Ascending aorta (tissue), 2 donors: Measurements from ENCODE around the gene SLC26A11. TPM values are rescaled to one million over a fixed set of nuclear protein-coding genes. Genes with fewer than 3 reads are reported as not detected.
"Not testable (repeated sequence)": the region's sequence is repeated elsewhere in the genome, so short reads cannot be mapped to it uniquely, and the experiment has no call there.

ENCODE experiments used
- DNase-seq, 2 donors: peaks; one replicate each; pipeline ENCODE4 v3.0.0-alpha.2; 2019; ENCODE audit warnings: low spot score in 2 of 2
- H3K27ac ChIP-seq, 2 donors: fragments of 200-600 bp; sonication (generic); one replicate each; pipeline ENCODE4 v1.5.1; 2016 to 2017; ENCODE audit warnings: mild to moderate bottlenecking in 1 of 2
- H3K27me3 ChIP-seq: fragments of 200-600 bp; sonication (generic); one replicate; pipeline ENCODE4 v1.5.1; 2017
- H3K36me3 ChIP-seq, 2 donors: fragments of 200-600 bp; sonication (generic); one replicate each; pipeline ENCODE4 v1.5.1; 2016
- H3K4me1 ChIP-seq, 2 donors: fragments of 200-600 bp; sonication (generic); one replicate each; pipeline ENCODE4 v1.5.1; 2016 to 2017; ENCODE audit warnings: mild to moderate bottlenecking in 1 of 2
- H3K4me3 ChIP-seq, 2 donors: fragments of 200-600 bp; sonication (generic); one replicate each; pipeline ENCODE4 v1.5.1; 2016 to 2017; ENCODE audit warnings: mild to moderate bottlenecking in 1 of 2
- H3K9me3 ChIP-seq, 2 donors: fragments of 200-600 bp; sonication (generic); one replicate each; pipeline ENCODE4 v1.5.1; 2016
- intact Hi-C: fragments of 100-400 bp; cut with DNase I; formaldehyde crosslinking; loops from one replicate; pipeline ENCODE4 v1.15.1; 2023
- total RNA-seq: library from RNA; depleted of rRNA; stranded (reverse); fragments of >200 nt; gene quantifications from one replicate; pipeline ENCODE4 v1.1.0, GENCODE V29; 2016
- TF ChIP-seq, protein P1 (sequence below), 3 experiments: fragments of 200-600 bp in 2 of 3; fragments of 450-650 bp in 1 of 3; sonication (generic) in 2 of 3; IDR thresholded peaks; one replicate each; pipeline ENCODE4 v1.5.1; 2016 to 2019; ENCODE audit warnings: antibody characterized with exemption in 3 of 3, mild to moderate bottlenecking in 1 of 3, moderate library complexity in 1 of 3

SLC26A11 gene
- total RNA-seq, 1 donor from 2014 or later = 25.8 TPM

DNA sequence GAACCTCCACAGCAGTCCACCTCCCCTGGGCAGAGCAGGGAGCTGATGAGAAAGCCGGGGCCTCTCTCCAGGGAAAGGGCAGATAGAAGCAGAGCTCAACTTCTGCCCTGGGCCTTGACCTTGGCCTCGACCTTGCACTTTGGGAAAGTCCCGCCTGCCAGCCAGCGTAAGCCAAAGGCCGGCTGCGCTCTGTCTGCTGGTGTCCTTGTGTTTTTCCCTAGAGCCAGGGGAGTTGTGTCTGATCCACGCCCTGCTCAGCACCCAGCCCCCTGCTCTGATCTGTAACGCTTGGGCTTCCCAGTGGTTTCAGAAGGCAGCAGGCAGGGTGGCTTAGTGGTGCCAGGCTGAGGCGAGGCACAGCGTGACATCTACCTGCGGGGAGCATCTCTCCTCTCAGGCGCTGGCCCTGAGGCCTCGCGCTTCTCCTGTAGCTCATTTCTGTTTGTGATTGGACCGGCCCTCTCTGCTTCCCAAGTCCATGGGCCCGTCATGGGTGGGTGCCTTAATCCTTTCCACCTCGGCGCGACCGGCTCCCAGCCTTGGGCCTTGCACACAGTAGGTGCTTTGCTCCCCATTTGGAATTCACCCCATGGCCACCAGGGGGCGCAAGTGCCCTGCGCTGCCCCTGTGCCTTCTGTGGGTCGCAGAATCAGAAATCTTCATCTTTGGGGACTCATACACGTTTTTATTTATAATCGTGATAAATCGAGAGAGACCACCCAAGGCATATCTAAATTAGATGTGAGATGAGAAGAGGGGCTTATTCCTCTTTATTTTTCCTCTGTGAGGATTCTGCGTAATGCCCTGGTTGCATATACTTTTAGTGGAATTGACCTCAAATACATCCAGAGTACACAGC, 24.3 kb upstream of the SLC26A11 start:
- Histone ChIP-seq H3K27ac (no peak overlapping the region), H3K36me3 (no peaks in the 10 kb centered on the region), H3K9me3 (no peaks in the 10 kb centered on the region), H3K27me3 (no peaks in the 10 kb centered on the region), H3K4me1 (no peaks in the 10 kb centered on the region), H3K4me3 (no peak overlapping the region)
- DNase-seq = no peak
- TF ChIP-seq, protein P1, sequence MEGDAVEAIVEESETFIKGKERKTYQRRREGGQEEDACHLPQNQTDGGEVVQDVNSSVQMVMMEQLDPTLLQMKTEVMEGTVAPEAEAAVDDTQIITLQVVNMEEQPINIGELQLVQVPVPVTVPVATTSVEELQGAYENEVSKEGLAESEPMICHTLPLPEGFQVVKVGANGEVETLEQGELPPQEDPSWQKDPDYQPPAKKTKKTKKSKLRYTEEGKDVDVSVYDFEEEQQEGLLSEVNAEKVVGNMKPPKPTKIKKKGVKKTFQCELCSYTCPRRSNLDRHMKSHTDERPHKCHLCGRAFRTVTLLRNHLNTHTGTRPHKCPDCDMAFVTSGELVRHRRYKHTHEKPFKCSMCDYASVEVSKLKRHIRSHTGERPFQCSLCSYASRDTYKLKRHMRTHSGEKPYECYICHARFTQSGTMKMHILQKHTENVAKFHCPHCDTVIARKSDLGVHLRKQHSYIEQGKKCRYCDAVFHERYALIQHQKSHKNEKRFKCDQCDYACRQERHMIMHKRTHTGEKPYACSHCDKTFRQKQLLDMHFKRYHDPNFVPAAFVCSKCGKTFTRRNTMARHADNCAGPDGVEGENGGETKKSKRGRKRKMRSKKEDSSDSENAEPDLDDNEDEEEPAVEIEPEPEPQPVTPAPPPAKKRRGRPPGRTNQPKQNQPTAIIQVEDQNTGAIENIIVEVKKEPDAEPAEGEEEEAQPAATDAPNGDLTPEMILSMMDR (IDR thresholded peaks at IDR 0.05) = peak; percentile 83 to 84 (median 84)
- intact Hi-C loops = loop anchor here (10.0 kb wide), 1 partner anchor 169 kb away; no protein-coding TSS in a partner anchor

DNA sequence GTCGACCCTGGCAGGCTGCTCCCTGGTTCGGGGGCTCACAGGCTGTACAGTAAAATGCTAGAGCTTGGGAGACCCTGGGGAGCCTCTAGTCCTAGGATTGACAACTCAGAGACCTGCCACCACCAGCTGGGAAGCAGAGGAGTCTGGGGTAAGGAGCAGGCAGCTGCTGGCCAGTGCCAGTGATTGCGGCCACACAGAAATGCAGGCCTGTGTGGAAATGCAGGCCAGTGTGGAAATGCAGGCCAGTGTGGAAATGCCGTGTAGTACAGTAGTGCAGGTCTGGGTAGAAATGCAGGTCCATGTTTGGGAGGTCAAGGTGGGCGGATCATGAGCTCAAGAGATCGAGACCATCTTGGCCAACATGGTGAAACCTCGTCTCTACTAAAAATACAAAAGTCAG, 23.6 kb upstream of the SLC26A11 start:
- H3K9me3 ChIP-seq = no peaks in the 10 kb centered on the region
- H3K4me1 ChIP-seq = no peaks in the 10 kb centered on the region
- H3K4me3 ChIP-seq = no peak overlapping the region
- no peaks in the 10 kb centered on the region for H3K27me3 ChIP-seq
- no peak overlapping the region for H3K27ac ChIP-seq
- intact Hi-C loops = loop anchor here (10.0 kb wide), 1 partner anchor 168 kb away; no protein-coding TSS in a partner anchor
- TF ChIP-seq, protein P1 (IDR thresholded peaks at IDR 0.05) = no peak
- DNase-seq = no peak
- H3K36me3 ChIP-seq = no peaks in the 10 kb centered on the region

DNA sequence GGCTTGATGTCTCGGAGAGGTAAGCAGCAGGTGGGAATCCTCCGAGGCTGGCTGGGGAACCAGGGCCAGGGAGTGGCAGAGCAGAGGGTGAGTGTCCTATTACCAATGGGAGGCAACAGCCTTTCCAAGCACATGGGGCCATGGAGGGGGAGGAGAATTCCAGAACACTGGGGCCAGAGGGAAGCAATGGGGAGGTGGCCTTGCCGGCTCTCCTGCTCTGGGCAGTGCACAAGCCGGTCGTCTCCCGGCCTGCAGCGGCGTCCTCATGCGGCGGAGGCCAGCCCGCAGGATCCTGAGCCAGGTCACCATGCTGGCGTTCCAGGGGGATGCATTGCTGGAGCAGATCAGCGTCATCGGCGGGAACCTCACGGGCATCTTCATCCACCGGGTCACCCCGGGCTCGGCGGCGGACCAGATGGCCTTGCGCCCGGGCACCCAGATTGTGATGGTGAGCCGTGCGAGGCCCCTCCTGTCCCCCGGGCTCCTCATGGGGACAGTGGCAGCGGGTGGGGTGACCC, 22.0 kb upstream of the SLC26A11 start:
- H3K4me1 ChIP-seq = no peaks in the 10 kb centered on the region
- TF ChIP-seq, protein P1 (IDR thresholded peaks at IDR 0.05) = no peak
- no peaks in the 10 kb centered on the region for H3K36me3 ChIP-seq
- H3K9me3 ChIP-seq = no peaks in the 10 kb centered on the region
- no peak overlapping the region for H3K27ac ChIP-seq
- intact Hi-C loops = loop anchor here (10.0 kb wide), 1 partner anchor 167 kb away; no protein-coding TSS in a partner anchor
- no peaks in the 10 kb centered on the region for H3K27me3 ChIP-seq
- DNase-seq = no peak
- no peak overlapping the region for H3K4me3 ChIP-seq

DNA sequence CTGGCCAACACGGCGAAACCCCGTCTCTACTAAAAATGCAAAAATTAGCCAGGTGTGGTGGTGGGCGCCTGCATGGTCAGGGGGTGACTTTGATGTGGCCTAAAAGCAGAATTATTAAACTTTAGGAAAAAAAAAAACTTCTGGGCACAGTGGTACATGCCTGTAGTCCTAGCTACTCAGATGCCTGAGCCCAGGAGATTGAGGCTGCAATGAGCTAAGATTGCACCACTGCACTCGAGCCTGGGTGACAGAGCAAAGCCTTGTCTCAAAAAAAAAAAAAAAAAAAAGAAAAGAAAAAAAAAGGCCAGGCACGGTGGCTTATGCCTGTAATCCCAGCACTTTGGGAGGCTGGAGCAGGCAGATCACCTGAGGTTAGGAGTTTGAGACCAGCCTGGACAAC, 20.9 kb upstream of the SLC26A11 start:
- H3K4me3 ChIP-seq, H3K4me1 ChIP-seq, H3K27me3 ChIP-seq, H3K27ac ChIP-seq, DNase-seq, H3K36me3 ChIP-seq, H3K9me3 ChIP-seq: not testable (repeated sequence)
- intact Hi-C loops = loop anchor here (10.0 kb wide), 1 partner anchor 166 kb away; no protein-coding TSS in a partner anchor

DNA sequence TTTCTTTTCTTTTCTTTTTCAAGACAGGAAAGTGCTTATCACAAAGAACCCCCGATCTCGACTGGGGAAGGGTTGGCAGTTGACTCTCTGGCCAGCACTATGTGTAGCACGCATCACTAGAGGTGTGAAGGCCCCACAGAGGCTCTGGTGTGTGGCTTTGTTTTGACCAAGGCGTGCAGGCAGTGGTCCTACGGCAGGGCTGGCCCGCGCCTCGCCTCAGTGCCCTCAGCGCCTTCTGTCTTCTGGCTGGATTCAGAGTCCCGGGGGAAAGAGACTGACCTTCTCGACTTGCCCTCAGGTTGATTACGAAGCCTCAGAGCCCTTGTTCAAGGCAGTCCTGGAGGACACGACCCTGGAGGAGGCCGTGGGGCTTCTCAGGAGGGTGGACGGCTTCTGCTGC, 18.8 kb upstream of the SLC26A11 start:
- TF ChIP-seq, protein P1 (IDR thresholded peaks at IDR 0.05) = no peak
- no peak overlapping the region for H3K4me3 ChIP-seq
- no peaks in the 10 kb centered on the region for H3K4me1 ChIP-seq
- no peaks in the 10 kb centered on the region for H3K27me3 ChIP-seq
- intact Hi-C loops = no loop called here
- no peaks in the 10 kb centered on the region for H3K9me3 ChIP-seq
- no peaks in the 10 kb centered on the region for H3K36me3 ChIP-seq
- DNase-seq = no peak
- no peak overlapping the region for H3K27ac ChIP-seq

DNA sequence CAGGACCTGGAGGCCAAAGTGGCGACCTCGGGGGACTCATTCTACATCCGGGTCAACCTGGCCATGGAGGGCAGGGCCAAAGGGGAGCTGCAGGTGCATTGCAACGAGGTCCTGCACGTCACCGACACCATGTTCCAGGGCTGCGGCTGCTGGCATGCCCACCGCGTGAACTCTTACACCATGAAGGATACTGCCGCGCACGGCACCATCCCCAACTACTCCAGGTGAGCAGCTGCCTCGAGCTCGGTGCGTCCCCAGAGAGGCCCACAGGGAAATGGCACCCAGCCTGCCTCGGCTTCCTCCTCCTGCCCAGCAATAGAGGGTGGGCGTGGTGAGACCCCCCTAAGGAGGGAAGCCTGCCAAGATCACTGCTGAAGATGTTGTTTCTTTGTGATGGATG, 18.0 kb upstream of the SLC26A11 start:
- Histone ChIP-seq H3K27ac (no peak overlapping the region), H3K9me3 (no peaks in the 10 kb centered on the region)

More for the DNA sequence above, 18.0 kb upstream of the SLC26A11 start:
- intact Hi-C loops = no loop called here
- H3K27me3 ChIP-seq = no peaks in the 10 kb centered on the region
- TF ChIP-seq, protein P1 (IDR thresholded peaks at IDR 0.05) = no peak
- no peak for DNase-seq
- H3K36me3 ChIP-seq = no peaks in the 10 kb centered on the region
- H3K4me3 ChIP-seq = no peak overlapping the region
- no peaks in the 10 kb centered on the region for H3K4me1 ChIP-seq
